SK-N-SH (cell line): ENCODE measurements around the gene WDR75. TPM values are rescaled to one million over a fixed set of nuclear protein-coding genes. Genes with fewer than 3 reads are reported as not detected.
"Not testable (repeated sequence)": the region's sequence is repeated elsewhere in the genome, so short reads cannot be mapped to it uniquely, and the experiment has no call there.

ENCODE experiments used
- CTCF ChIA-PET: fragments of 300-600, 350-600 bp; formaldehyde crosslinking; extraction: SDS; loops from one replicate; lab custom pipeline; 2021; lab: Yijun Ruan, JAX
- POLR2A ChIA-PET: fragments of 350-600 bp; sonication (Branson Sonifier 250); formaldehyde crosslinking; extraction: SDS; loops from one replicate; lab custom pipeline; 2020; ENCODE audit warnings: antibody characterized with exemption, inconsistent platforms; lab: Yijun Ruan, JAX
- DNase-seq: peaks from one replicate; pipeline ENCODE4 v3.0.0; 2012
- H2AFZ ChIP-seq: fragments of 200-600 bp; sonication (generic); 2 replicates; pipeline ENCODE4 v1.8.1; 2016; ENCODE audit warnings: antibody characterized with exemption, mild to moderate bottlenecking, low read depth
- H3F3A ChIP-seq: fragments of 200-600 bp; sonication (generic); replicated peaks from 2 replicates; pipeline ENCODE3; 2016; ENCODE audit warnings: antibody characterized with exemption, mild to moderate bottlenecking; ENCODE audit not compliant: insufficient read depth
- H3K27ac ChIP-seq, 2 experiments: fragments of 200-500 bp in 1 of 2; fragments of 200-600 bp in 1 of 2; sonication (Bioruptor generic) in 1 of 2; sonication (generic), shearing (Covaris generic) in 1 of 2; 2 replicates each; pipeline versions ENCODE4 v1.5.1 to v1.6.1; 2014 to 2016; ENCODE audit warnings: low read depth in 2 of 2, inconsistent platforms in 1 of 2, low read length in 1 of 2, mild to moderate bottlenecking in 1 of 2, mixed read lengths in 1 of 2
- H3K27me3 ChIP-seq: fragments of 200-600 bp; sonication (generic), shearing (Covaris generic); 2 replicates; pipeline ENCODE4 v1.6.1; 2016; ENCODE audit warnings: mixed run types; ENCODE audit not compliant: insufficient read depth
- H3K36me3 ChIP-seq, 2 experiments: fragments of 200-500 bp in 1 of 2; fragments of 200-600 bp in 1 of 2; sonication (Bioruptor generic) in 1 of 2; sonication (generic) in 1 of 2; replicated peaks in 1 of 2; 2 replicates each; pipeline versions ENCODE3 to v1.5.1; 2014 to 2016; ENCODE audit warnings: low read length in 1 of 2, mild to moderate bottlenecking in 1 of 2; ENCODE audit not compliant: insufficient read depth in 2 of 2, control insufficient read depth in 1 of 2
- H3K4me1 ChIP-seq, 2 experiments: fragments of 200-500 bp in 1 of 2; fragments of 200-600 bp in 1 of 2; sonication (Bioruptor generic) in 1 of 2; sonication (generic), shearing (Covaris generic) in 1 of 2; 2 replicates each; pipeline versions ENCODE4 v1.5.1 to v1.6.1; 2014 to 2016; ENCODE audit warnings: low read depth in 1 of 2, low read length in 1 of 2, mixed run types in 1 of 2; ENCODE audit not compliant: insufficient read depth in 2 of 2, control insufficient read depth in 1 of 2
- H3K4me2 ChIP-seq: fragments of 200-600 bp; sonication (generic), shearing (Covaris generic); 2 replicates; pipeline ENCODE4 v1.6.1; 2017; ENCODE audit warnings: mixed run types
- H3K4me3 ChIP-seq, 2 experiments: fragments of 200-500 bp in 1 of 2; fragments of 200-600 bp in 1 of 2; sonication (Bioruptor generic) in 1 of 2; sonication (generic), shearing (Covaris generic) in 1 of 2; 2 replicates each; pipeline versions ENCODE4 v1.5.1 to v1.8.1; 2014 to 2016; ENCODE audit warnings: low read depth in 2 of 2, inconsistent platforms in 1 of 2, low read length in 1 of 2, mild to moderate bottlenecking in 1 of 2, mixed read lengths in 1 of 2, moderate library complexity in 1 of 2
- H3K79me2 ChIP-seq: fragments of 200-600 bp; sonication (generic); 2 replicates; pipeline ENCODE4 v1.8.1; 2017; ENCODE audit warnings: mild to moderate bottlenecking; ENCODE audit not compliant: insufficient read depth
- H3K9ac ChIP-seq: fragments of 200-600 bp; sonication (generic); 2 replicates; pipeline ENCODE4 v1.6.1; 2017; ENCODE audit warnings: mixed run types
- H3K9me2 ChIP-seq: fragments of 200-600 bp; sonication (generic); 2 replicates; pipeline ENCODE4 v1.6.1; 2017; ENCODE audit warnings: mixed run types
- H3K9me3 ChIP-seq: fragments of 200-600 bp; sonication (generic); 2 replicates; pipeline ENCODE4 v1.6.1; 2017; ENCODE audit warnings: mixed run types, mild to moderate bottlenecking, moderate library complexity
- H4K20me1 ChIP-seq: fragments of 200-600 bp; sonication (generic); 2 replicates; pipeline ENCODE4 v1.6.1; 2017; ENCODE audit warnings: mild to moderate bottlenecking, mixed run types; ENCODE audit not compliant: insufficient read depth
- CHD2 ChIP-seq: fragments of 150-350 bp; IDR thresholded peaks from 2 replicates; pipeline ENCODE4 v1.6.1; 2018; ENCODE audit warnings: low read length; ENCODE audit not compliant: partially characterized antibody
- CTCF ChIP-seq: fragments of 200-600 bp; sonication (generic); IDR thresholded peaks from 2 replicates; pipeline ENCODE4 v1.6.1; 2017; ENCODE audit warnings: antibody characterized with exemption, mild to moderate bottlenecking, moderate library complexity
- FOSL2 ChIP-seq: IDR thresholded peaks from 2 replicates; pipeline ENCODE4 v1.4.0; 2012; ENCODE audit warnings: low read depth, mild to moderate bottlenecking, moderate library complexity, borderline replicate concordance
- FOXM1 ChIP-seq: IDR thresholded peaks from 2 replicates; pipeline ENCODE4 v1.4.0; 2012; ENCODE audit warnings: low read depth, mild to moderate bottlenecking
- GATA2 ChIP-seq: sonication (generic); formaldehyde crosslinking; IDR thresholded peaks from 2 replicates; pipeline ENCODE4 v1.5.0; 2020; ENCODE audit warnings: mild to moderate bottlenecking, missing genetic modification reagents
- JUND ChIP-seq: IDR thresholded peaks from 2 replicates; pipeline ENCODE4 v1.4.0; 2012
- MAX ChIP-seq: IDR thresholded peaks from 2 replicates; pipeline ENCODE4 v1.4.0; 2012; ENCODE audit warnings: low read depth
- MXI1 ChIP-seq: IDR thresholded peaks from 2 replicates; pipeline ENCODE4 v1.6.1; 2012; ENCODE audit warnings: mild to moderate bottlenecking, low read depth, low read length, improper control_type of control experiment
- RXRA ChIP-seq: IDR thresholded peaks from 2 replicates; pipeline ENCODE4 v1.4.0; 2012; ENCODE audit warnings: low read depth, mild to moderate bottlenecking, borderline replicate concordance
- SIN3A ChIP-seq: IDR thresholded peaks from 2 replicates; pipeline ENCODE4 v1.6.1; 2012; ENCODE audit warnings: low read depth, mild to moderate bottlenecking, low read length, moderate library complexity, borderline replicate concordance
- SMC3 ChIP-seq: IDR thresholded peaks from 2 replicates; pipeline ENCODE4 v1.6.1; 2012; ENCODE audit warnings: low read depth, low read length, improper control_type of control experiment
- TAF1 ChIP-seq: IDR thresholded peaks from 2 replicates; pipeline ENCODE4 v1.6.1; 2012; ENCODE audit warnings: low read depth, mild to moderate bottlenecking, low read length, moderate library complexity, borderline replicate concordance
- USF1 ChIP-seq: IDR thresholded peaks from 2 replicates; pipeline ENCODE4 v1.4.0; 2012; ENCODE audit warnings: low read depth, borderline replicate concordance
- WGBS: methylation state at CpG from one replicate; pipeline ENCODE4 v1.1.6; 2017; ENCODE audit warnings: low lambda C conversion rate; 5-methylcytosine and 5-hydroxymethylcytosine counted together
- polyA plus RNA-seq, 3 experiments: library from polyadenylated mRNA; depleted of rRNA; stranded (reverse); fragments of >200 nt; gene quantifications; 2 replicates each; pipeline ENCODE4 v1.2.3, GENCODE V29; 2012

The WDR75 gene
- polyA plus RNA-seq, 1 of the 3 experiments (the other 2 are of a cell fraction), result 25.6 TPM

GRCh38 chr2:189477756-189478155 lies 36.5 kb downstream of the WDR75 start:
- Histone ChIP-seq H3K4me1 (no peaks in the 10 kb centered on the region), H3K36me3 (peaks cover 34 to 44% of the 10 kb centered on the region in 2 experiments), H3K79me2 (no peaks in the 10 kb centered on the region), H2AFZ (no peak overlapping the region), H3F3A (peaks cover 15% of the 10 kb centered on the region), H3K9me3 (no peaks in the 10 kb centered on the region), H3K4me3 (no peak overlapping the region), H3K9me2 (no peaks in the 10 kb centered on the region), H3K4me2 (no peak overlapping the region), H3K27ac (no peak overlapping the region), H3K9ac (no peak overlapping the region), H4K20me1 (no peaks in the 10 kb centered on the region), H3K27me3 (no peaks in the 10 kb centered on the region)
- ChIA-PET CTCF (no interaction called here), POLR2A (interaction anchor here (0.6 kb wide), 1 partner anchor 22 kb away, joined by 3 read pairs; no protein-coding TSS in a partner anchor)
- 100% methylated on average over 1 of the region's 1 CpG for WGBS
- DNase-seq, result no peak
- TF ChIP-seq FOSL2, result no peak
- no peak for TF ChIP-seq USF1
- no peak for TF ChIP-seq FOXM1
- TF ChIP-seq JUND, result no peak
- TF ChIP-seq MXI1, result no peak
- TF ChIP-seq GATA2, result no peak
- TF ChIP-seq SIN3A, result no peak
- TF ChIP-seq RXRA, result no peak
- TF ChIP-seq SMC3, result no peak
- TF ChIP-seq TAF1, result no peak
- no peak for TF ChIP-seq MAX
- TF ChIP-seq CHD2, result no peak
- TF ChIP-seq CTCF, result no peak

- H3K27me3 ChIP-seq, H3K79me2 ChIP-seq, CTCF ChIA-PET, H3K27ac ChIP-seq, DNase-seq, H3K4me2 ChIP-seq, H3K4me1 ChIP-seq, H3K4me3 ChIP-seq, H3K9me3 ChIP-seq, H2AFZ ChIP-seq, H3K9me2 ChIP-seq, H3K9ac ChIP-seq, H4K20me1 ChIP-seq: not testable (repeated sequence)
- 99% methylated on average over 5 of the region's 5 CpGs for WGBS
- Histone ChIP-seq H3K36me3 (peaks cover 33 to 39% of the 10 kb centered on the region in 2 experiments), H3F3A (peaks cover 15% of the 10 kb centered on the region)
- POLR2A ChIA-PET, result interaction anchor here (0.6 kb wide), 1 partner anchor 23 kb away, joined by 3 read pairs; no protein-coding TSS in a partner anchor
Measured at GRCh38 chr2:189478289-189478688, 37.0 kb downstream of the WDR75 start.
